ENCODE data around the gene FZR1. TPM values are rescaled to one million over a fixed set of nuclear protein-coding genes. Genes with fewer than 3 reads are reported as not detected.

Gene FZR1
- total RNA-seq, 2 experiments from 2014 or later, result 61.2 to 65.3 TPM

- CTCF ChIA-PET (ENCODE audit: unreplicated experiment), result no interaction called here
Measured at GRCh38 chr19:3464587-3465235, 41.4 kb upstream of the FZR1 start.

GRCh38 chr19:3465552-3465951 is 40.6 kb upstream of the FZR1 start:
- intact Hi-C loops (cut with micrococcal nuclease; ENCODE audit: unreplicated experiment), result no loop called here
- DNase-seq (ENCODE audit: low spot score), result no peak
- Histone ChIP-seq H3K9me3 (ENCODE audit: low read length) (no peaks in the 10 kb centered on the region), H3K36me3 (ENCODE audit: insufficient read depth, low read length) (no peaks in the 10 kb centered on the region), H3K4me1 (ENCODE audit: insufficient read depth, low read length, poor library complexity, severe bottlenecking) (no peaks in the 10 kb centered on the region), H4K20me1 (ENCODE audit: insufficient read depth, low read length) (no peaks in the 10 kb centered on the region), H3K4me3 (ENCODE audit: low read depth, low read length, poor library complexity, severe bottlenecking) (no peak overlapping the region), H3K79me2 (ENCODE audit: insufficient read depth, low read depth, low read length) (no peaks in the 10 kb centered on the region), H2AFZ (ENCODE audit: low read length) (no peak overlapping the region), H3K9me2 (ENCODE audit: insufficient read depth, low read length) (no peaks in the 10 kb centered on the region), H3K4me2 (ENCODE audit: low read length) (no peak overlapping the region), H3K27ac (ENCODE audit: low read depth, low read length, poor library complexity, severe bottlenecking) (no peak overlapping the region)
- BruUV-seq (replicated peaks), result no TSS peak
- TF ChIP-seq CTCF (conservative IDR thresholded peaks at IDR 0.05; ENCODE audit: low read length) (no peak), EZH2phosphoT487 (IDR thresholded peaks at IDR 0.05; ENCODE audit: borderline replicate concordance, low read depth, low read length) (no peak)
- ChIA-PET CTCF (ENCODE audit: unreplicated experiment) (no interaction called here), POLR2A (no interaction called here)

More at GRCh38 chr19:3464587-3465235, 41.4 kb upstream of the FZR1 start:
- Histone ChIP-seq H3K4me3 (ENCODE audit: low read depth, low read length, poor library complexity, severe bottlenecking) (no peak overlapping the region), H3K9me3 (ENCODE audit: low read length) (no peaks in the 10 kb centered on the region), H4K20me1 (ENCODE audit: insufficient read depth, low read length) (no peaks in the 10 kb centered on the region), H3K36me3 (ENCODE audit: insufficient read depth, low read length) (no peaks in the 10 kb centered on the region), H2AFZ (ENCODE audit: low read length) (no peak overlapping the region), H3K79me2 (ENCODE audit: insufficient read depth, low read depth, low read length) (no peaks in the 10 kb centered on the region), H3K4me2 (ENCODE audit: low read length) (no peak overlapping the region), H3K9me2 (ENCODE audit: insufficient read depth, low read length) (no peaks in the 10 kb centered on the region), H3K27ac (ENCODE audit: low read depth, low read length, poor library complexity, severe bottlenecking) (no peak overlapping the region), H3K4me1 (ENCODE audit: insufficient read depth, low read length, poor library complexity, severe bottlenecking) (no peaks in the 10 kb centered on the region)
- BruUV-seq (replicated peaks), result no TSS peak
- intact Hi-C loops (cut with micrococcal nuclease; ENCODE audit: unreplicated experiment), result no loop called here
- DNase-seq (ENCODE audit: low spot score), result no peak
- TF ChIP-seq CTCF (conservative IDR thresholded peaks at IDR 0.05; ENCODE audit: low read length) (no peak), EZH2phosphoT487 (IDR thresholded peaks at IDR 0.05; ENCODE audit: borderline replicate concordance, low read depth, low read length) (no peak)
- POLR2A ChIA-PET, result no interaction called here

GRCh38 chr19:3466635-3467034 is 39.5 kb upstream of the FZR1 start:
- ChIA-PET CTCF (ENCODE audit: unreplicated experiment) (no interaction called here), POLR2A (no interaction called here)
- TF ChIP-seq EZH2phosphoT487 (IDR thresholded peaks at IDR 0.05; ENCODE audit: borderline replicate concordance, low read depth, low read length) (no peak), CTCF (conservative IDR thresholded peaks at IDR 0.05; ENCODE audit: low read length) (no peak)
- Histone ChIP-seq H3K4me1 (ENCODE audit: insufficient read depth, low read length, poor library complexity, severe bottlenecking) (no peaks in the 10 kb centered on the region), H3K9me3 (ENCODE audit: low read length) (no peaks in the 10 kb centered on the region), H3K9me2 (ENCODE audit: insufficient read depth, low read length) (no peaks in the 10 kb centered on the region), H2AFZ (ENCODE audit: low read length) (no peak overlapping the region), H3K27ac (ENCODE audit: low read depth, low read length, poor library complexity, severe bottlenecking) (no peak overlapping the region), H3K79me2 (ENCODE audit: insufficient read depth, low read depth, low read length) (no peaks in the 10 kb centered on the region), H3K4me2 (ENCODE audit: low read length) (no peak overlapping the region), H3K36me3 (ENCODE audit: insufficient read depth, low read length) (no peaks in the 10 kb centered on the region), H4K20me1 (ENCODE audit: insufficient read depth, low read length) (no peaks in the 10 kb centered on the region), H3K4me3 (ENCODE audit: low read depth, low read length, poor library complexity, severe bottlenecking) (no peak overlapping the region)
- intact Hi-C loops (cut with micrococcal nuclease; ENCODE audit: unreplicated experiment), result no loop called here
- no TSS peak for BruUV-seq (replicated peaks)
- no peak for DNase-seq (ENCODE audit: low spot score)

Data from OCI-LY7 (cell line).